HG02763 (cell line): ENCODE results near the gene DPYSL4.
"Not testable (repeated sequence)": the region's sequence is repeated elsewhere in the genome, so short reads cannot be mapped to it uniquely, and the experiment has no call there.

Experiments
- ATAC-seq: cut with Tn5 transposase; IDR thresholded peaks from one replicate; pipeline ENCODE4 v1.9.1; 2021; ENCODE audit warnings: mild to moderate bottlenecking, moderate library complexity; ENCODE audit not compliant: unreplicated experiment

The DPYSL4 gene

DNA sequence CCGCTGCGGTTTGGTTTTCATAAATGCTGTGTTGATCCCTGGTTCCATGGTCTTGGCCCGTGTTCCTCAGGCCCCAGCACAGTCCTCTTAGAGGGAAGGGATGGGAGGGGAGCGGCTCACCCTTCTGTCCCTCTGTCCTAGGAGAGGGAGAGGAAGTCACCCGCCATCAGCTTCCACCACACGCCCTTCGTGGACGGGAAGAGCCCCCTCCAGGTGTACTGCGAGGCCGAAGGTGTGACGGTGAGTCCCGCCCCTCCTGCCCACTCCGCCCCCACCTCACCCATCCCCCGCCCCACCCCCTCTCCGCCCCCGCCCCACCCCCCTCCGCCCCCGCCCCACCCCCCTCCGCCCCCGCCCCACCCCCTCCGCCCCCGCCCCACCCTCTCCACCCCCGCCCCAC lies 37.5 kb upstream of the DPYSL4 start:
- ATAC-seq, result no peak

DNA sequence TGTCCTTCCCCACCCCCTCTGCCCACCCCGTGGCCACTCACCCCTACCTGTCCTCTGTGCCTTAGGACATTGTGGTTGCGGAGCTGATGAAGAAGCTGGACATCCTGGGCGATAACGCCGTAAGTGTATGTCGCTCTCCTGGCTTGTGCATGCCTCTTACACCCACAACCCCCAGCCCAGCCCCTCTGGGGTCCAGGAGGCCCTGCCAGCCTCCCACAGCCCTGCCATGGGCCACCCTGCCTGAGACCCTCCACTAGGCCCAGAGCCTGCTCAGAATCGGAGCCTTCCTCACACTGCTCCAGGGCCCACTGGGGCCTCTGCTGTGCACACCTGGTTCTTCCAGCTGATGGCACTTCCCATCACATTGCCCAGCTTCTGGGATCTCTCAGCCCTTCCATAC lies 36.8 kb upstream of the DPYSL4 start:
- ATAC-seq, result no peak

DNA sequence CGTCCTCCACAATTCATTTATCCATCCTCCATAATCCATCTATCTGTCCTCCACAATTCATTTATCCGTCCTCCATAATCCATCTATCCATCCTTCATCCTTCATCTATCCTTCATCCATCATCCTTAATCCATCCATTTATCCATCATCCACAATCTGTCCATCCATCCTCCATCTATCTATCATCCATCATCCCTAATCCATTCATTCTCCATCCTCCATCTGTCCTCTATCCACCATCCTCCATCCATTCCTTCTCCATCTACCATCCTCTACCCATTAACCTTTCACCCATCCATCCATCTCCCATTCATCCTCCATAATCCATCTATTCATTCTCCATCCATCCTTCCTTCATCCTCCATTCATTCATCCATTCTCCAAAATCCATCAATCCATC lies 36.0 kb upstream of the DPYSL4 start:
- ATAC-seq, result no peak

DNA sequence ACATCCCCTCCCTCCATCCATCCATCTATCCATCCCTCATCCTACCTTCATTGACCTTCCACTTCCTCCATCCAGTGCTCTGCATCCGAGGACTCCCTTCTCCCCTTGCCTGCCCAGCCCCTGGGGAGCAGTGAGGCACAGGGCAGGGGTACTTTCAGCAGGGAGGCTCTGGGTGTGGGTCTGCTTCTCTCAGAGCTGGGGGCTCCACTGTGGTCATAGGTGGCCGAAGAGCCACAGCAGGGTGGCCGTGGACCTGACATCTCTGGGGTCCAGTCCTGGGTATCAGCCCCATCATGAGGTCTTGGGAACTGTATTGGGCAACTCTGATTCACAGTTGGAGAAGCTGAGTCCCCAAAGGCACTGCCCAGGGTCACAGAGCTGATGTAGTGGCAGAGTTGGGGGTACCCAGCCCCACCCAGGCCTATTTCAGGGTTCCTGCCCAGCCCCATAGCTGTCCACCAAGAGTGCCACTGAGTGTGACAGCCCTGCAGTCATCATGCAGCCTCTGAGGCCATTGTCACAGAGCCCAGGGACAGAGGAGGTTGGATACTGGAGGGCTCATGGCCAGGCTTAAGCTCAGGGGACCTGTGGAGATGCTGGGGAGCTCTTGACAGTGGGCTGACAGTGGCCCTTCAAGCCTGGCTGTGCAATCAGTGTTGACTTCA lies 35.3 kb upstream of the DPYSL4 start:
- ATAC-seq, result no peak

DNA sequence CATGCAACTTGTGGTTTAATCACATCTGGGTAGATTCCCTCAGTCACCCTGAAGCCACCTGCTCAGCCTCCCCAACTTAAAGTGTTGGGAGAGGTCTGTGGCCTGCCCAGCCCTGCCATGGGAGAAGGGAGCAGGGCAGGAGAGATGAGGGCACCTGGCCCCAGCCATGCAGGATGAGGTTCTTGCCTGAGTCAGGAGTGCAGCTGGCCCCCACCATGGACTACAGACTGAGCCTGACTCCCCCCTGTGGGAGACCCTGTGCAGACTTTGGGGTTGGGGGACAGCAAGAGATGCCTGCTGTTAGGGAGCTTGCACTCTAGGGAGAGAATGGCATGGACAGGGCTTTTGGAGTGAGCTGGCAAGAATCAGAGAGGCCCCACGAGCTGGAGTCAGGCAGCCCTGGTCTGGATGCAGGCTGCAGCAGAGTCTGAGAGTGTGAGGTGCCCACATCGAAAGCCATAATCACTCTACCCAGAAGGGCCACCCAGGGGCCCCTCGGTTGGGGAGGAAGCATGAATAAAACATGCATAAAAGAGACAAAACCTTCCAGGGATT lies 34.7 kb upstream of the DPYSL4 start:
- no peak for ATAC-seq

DNA sequence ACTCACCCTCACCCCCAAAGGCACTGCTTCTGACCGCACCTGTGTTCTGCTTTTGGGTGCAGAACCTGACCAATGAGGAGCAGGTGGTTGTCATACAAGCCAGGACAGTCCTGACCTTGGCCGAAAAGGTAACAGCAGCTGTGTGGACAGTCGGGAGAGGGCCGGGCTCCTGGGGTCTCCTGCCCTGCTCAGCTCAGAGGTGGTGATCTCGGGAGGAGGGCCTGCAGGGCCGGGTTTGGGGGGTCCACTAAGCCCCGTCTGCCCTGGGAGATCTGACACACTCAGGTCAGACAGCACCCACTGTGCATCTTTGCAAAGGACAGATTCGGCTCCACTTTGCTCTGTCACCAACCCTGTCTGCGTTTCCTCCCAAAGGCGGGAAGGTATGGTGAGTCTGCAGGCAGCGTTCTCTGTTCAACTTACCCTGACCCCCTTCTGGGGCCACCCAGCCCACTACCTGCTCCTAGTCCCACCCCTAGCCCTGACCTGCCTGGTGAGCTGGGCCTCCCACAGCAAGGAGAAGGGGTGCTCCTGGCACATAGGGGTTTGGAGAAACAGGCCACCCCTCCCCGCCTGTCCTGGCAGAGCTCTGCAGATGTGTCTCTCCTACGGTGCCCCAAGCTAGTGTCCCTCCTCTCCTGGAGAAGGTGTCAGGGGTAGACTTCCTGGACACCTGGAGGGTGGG lies 33.7 kb upstream of the DPYSL4 start:
- no peak for ATAC-seq

DNA sequence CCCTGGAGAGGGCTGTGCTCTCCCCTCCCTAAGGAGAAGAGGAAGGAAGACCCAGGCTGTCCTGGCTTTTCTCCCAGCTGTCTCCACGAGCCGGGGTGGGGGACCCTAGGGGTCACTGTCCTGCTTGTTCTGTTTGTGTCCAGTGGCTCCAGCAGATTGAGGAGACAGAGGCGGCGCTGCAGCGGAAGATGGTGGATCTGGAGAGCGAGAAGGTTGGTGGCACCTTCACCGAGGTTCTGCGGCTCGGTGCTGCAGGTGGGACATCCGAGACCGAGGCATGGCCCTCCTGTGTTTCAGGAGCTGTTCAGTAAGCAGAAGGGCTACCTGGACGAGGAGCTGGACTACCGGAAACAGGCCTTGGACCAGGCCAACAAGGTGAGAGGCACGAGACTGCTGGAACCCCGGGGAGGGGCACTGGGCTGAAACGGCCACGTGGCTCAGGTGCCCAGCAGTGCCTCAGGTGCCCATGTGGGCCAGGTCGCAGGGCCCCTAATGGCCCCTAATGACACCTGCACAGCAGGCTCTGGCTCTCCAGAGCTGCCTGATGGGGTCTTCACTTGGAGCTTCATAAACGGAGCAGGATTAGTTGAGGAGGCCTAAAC lies 33.0 kb upstream of the DPYSL4 start:
- ATAC-seq, result no peak

DNA sequence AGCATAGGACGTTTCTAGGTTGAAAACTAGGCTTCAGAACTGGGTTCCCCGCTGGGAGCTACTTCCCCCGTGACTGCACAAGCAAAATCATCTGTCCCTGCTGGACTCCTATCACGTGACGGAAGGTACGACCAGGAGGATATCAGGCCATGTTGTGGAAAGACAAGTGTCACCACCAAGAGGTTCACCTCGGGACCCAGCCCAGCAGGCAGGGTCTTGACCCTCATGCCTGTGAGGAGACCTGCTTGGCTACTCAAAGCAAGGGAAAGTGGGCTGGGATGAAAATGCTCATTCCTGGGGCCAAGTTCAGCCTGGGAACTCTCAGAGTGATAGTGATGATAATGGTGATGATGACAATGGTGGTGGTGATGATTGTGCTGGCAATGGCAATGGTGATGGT lies 32.3 kb upstream of the DPYSL4 start:
- ATAC-seq, result no peak

DNA sequence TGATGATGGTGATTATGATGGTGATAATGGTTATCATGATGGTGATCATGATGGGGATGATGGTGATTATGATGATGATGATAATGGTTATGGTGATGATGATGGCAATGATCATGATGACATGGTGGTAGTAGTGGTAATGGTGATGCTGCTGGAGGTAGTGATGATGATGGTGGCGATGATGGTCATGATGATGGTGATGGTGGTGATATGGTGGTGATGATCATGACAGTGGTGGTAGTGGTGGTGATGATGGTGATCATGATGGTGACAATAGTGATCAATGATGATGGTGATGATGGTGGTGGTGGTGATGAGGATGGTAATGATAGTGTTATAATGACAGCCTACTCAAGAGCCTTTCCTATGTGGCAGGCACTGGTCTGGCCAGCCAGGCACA lies 31.8 kb upstream of the DPYSL4 start:
- ATAC-seq, result no peak

DNA sequence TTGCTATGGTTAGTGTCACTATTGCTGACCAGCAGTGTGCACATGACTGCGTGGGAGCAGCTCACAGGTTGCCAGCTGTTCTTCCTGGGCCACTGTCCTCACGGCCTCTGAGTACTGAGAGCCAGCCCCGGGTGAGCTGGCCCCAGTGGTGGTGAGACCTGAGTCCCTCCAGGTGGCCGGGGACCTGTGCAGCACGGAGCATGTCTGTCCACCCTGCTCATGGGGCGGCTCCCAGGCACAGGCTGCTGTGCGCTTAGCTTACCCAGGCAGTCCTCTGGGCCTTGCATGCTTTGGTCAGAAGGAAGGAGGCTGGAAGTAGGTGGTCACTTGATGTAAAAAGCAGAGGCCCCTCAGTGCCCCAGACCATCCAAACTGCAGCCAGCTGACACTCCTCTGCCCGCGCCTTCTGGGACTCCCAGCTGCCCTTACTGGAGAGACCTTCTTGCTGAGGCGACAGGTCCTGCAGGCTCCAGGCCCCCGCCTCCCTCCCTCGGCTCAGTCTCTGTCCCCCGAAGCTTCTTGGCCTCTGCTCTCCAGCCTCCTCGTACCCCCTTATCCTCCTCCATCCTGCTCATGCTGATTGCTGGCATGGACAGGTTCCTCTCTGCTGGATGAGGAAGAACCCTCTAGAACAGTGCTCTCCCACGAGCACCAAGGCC lies 30.9 kb upstream of the DPYSL4 start:
- no peak for ATAC-seq

DNA sequence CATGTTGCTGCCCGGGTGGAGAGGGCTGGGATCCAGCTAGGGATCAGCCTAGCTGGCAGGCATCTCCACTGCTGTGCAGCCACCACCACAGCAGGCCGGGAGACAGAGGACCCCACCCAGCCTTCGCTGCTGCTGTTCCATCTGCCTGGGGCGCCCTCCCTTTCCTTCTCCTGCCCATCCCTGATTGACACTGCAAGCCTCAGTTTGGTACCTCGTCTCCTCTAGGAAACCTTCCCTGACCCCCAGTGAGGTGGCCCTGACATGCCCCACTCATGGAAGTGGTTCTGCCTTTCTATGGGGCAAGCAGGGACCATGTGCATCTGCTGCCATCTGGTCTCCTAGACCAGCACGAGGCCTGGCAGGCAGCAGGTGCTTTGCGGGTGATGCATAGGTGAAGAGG lies 30.4 kb upstream of the DPYSL4 start:
- no peak for ATAC-seq

DNA sequence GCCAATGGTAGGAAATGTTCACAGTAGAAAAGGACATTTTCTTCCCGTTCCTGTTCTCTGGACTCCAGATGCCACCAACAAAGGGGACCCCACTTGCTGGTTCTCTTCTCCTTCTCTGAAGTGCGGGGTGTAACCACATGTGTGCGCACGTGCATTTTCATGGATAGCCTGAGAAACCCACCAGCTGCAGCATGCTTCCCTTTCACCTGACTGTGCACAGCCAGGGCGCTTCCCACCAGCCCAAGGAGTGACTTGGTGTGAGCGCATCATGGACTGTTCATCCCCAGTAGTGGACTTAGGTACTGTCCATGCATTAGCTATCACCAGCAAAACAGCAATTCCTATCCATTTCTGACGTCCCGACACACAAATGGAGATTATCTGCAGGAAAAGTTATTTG lies 29.6 kb upstream of the DPYSL4 start:
- no peak for ATAC-seq

DNA sequence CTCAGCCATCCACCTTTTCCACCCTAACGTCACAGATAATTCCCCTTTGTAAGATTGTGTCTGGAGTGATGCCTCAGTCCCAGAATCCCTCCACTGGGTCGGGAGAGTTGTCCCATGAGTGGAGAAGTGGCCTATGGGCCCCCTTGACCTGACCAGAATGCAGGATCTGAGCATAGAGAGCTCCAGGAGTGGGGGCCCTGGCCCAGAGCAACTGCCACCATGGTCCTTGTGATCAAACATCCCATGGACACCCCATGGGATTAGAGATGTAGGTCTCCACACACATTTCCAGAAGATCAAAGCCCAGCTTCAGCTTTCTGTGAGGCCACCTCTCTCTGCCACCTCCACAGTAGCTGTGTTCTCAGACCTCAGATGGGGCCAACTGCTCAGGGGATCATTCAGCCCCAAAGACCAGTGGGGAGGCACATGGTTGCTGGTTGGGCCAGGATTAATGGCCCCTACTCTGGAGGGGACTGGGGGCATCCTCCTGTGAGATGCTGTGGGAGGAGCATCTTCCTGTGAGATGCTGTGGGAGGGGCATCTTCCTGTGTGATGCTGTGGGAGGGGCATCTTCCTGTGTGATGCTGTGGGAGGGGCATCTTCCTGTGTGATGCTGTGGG lies 28.5 kb upstream of the DPYSL4 start:
- ATAC-seq, result no peak

DNA sequence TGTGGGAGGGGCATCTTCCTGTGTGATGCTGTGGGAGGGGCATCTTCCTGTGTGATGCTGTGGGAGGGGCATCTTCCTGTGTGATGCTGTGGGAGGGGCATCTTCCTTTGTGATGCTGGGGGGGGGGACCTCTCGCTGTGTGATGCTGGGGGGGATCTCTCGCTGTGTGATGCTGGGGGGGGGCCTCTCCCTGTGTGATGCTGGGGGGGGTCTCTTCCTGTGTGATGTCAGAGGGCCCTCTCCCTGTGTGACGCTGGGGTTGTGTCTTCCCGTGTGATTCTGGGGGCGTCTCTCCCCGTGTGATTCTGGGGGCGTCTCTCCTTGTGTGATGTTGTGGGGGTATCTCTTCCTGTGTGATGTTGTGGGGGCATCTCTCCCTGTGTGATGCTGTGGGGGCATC lies 27.9 kb upstream of the DPYSL4 start:
- no peak for ATAC-seq

DNA sequence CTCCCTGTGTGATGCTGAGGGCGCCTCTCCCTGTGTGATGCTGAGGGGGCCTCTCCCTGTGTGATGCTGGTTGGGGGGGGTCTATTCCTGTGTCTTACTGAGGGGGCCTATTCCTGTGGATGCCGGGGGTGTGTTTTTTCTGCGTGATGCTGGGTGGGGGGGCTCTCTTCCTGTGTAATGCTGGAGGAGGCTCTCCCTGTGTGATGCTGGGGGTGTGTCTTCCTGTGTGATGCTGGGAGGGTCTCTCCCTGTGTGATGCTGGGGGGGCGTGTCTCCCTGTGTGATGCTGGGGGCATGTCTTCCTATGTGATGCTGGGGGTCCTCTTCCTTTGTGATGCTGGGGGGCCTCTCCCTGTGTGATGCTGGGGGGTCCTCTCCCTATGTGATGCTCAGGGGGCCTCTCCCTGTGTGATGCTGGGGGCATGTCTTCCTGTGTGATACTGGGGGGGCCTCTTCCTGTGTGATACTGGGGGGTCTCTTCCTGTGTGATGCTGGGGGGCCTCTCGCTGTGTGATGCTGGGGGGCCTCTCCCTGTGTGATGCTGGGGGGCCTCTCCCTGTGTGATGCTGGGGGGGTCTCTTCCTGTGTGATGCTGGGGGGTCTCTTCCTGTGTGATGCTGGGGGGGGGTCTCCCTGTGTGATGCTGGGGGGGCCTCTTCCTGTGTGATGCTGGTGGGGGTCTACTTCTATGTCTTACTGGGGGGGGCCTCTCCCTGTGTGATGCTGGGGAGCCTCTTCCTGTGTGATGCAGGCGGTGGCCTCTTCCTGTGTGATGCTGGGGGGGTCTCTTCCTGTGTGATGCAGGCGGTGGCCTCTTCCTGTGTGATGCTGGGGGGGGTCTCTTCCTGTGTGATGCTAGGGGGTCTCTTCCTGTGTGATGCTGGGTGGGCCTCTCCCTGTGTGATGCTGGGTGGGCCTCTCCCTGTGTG lies 27.2 kb upstream of the DPYSL4 start:
- not testable (repeated sequence) for ATAC-seq

DNA sequence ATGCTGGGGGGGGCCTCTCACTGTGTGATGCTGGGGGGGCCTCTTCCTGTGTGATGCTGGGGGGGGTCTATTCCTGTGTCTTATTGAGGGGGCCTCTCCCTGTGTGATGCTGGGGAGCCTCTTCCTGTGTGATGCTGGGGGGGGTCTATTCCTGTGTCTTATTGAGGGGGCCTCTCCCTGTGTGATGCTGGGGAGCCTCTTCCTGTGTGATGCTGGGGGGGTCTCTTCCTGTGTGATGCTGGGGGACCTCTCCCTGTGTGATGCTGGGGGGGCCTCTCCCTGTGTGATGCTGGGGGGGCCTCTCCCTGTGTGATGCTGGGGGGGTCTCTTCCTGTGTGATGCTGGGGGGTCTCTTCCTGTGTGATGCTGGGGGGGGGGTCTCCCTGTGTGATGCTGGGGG lies 26.5 kb upstream of the DPYSL4 start:
- not testable (repeated sequence) for ATAC-seq

DNA sequence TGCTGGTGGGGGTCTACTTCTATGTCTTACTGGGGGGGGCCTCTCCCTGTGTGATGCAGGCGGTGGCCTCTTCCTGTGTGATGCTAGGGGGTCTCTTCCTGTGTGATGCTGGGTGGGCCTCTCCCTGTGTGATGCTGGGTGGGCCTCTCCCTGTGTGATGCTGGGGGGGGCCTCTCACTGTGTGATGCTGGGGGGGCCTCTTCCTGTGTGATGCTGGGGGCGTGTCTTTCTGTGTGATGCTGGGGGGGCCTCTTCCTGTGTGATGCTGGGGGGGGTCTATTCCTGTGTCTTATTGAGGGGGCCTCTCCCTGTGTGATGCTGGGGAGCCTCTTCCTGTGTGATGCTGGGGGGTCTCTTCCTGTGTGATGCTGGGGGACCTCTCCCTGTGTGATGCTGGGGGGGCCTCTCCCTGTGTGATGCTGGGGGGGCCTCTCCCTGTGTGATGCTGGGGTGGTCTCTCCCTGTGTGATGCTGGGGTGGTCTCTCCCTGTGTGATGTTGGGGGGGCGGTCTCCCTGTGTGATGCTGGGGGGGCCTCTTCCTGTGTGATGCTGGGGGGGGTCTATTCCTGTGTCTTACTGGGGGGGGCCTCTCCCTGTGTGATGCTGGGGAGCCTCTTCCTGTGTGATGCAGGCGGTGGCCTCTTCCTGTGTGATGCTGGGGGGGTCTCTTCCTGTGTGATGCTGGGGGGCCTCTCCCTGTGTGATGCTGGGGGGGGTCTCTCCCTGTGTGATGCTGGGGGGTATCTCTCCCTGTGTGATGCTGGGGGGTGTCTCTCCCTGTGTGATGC lies 25.7 kb upstream of the DPYSL4 start:
- not testable (repeated sequence) for ATAC-seq

DNA sequence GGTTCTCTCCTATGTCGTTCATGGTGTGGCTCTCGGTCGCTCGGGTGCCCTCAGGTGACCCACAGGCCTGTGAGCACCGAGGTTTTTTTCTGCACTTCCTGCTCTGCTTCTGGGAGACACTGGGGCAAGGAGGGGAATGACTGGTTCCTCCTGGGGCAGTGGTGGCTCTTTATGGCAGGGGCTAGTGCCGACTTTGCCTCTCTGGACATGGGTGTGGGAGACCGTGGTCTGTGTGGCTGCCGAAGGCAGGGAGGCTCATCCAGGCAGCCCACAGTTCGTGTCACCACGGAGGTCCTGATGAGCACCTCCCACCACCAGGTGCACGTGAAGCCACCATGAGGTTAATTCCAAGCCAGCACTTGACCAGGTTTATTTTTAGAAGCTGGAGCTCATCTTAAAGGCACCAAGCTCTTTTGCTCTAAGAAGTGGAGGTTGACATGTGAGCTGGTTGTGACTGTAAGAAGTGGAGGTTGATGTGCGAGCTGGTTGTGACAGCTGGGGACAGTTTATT lies 24.7 kb upstream of the DPYSL4 start:
- ATAC-seq, result no peak
